ENCODE measurements around the gene NLGN1.

NLGN1 gene

GRCh38 chr3:173933113-173933512 lies 535.6 kb downstream of the NLGN1 start:
- TF ChIP-seq ZFX (IDR thresholded peaks at IDR 0.05; ENCODE audit: borderline replicate concordance) = no peak

GRCh38 chr3:173936316-173936715 lies 538.8 kb downstream of the NLGN1 start:
- TF ChIP-seq, protein P1, sequence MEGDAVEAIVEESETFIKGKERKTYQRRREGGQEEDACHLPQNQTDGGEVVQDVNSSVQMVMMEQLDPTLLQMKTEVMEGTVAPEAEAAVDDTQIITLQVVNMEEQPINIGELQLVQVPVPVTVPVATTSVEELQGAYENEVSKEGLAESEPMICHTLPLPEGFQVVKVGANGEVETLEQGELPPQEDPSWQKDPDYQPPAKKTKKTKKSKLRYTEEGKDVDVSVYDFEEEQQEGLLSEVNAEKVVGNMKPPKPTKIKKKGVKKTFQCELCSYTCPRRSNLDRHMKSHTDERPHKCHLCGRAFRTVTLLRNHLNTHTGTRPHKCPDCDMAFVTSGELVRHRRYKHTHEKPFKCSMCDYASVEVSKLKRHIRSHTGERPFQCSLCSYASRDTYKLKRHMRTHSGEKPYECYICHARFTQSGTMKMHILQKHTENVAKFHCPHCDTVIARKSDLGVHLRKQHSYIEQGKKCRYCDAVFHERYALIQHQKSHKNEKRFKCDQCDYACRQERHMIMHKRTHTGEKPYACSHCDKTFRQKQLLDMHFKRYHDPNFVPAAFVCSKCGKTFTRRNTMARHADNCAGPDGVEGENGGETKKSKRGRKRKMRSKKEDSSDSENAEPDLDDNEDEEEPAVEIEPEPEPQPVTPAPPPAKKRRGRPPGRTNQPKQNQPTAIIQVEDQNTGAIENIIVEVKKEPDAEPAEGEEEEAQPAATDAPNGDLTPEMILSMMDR (IDR thresholded peaks at IDR 0.05) = no peak
- no peak for TF ChIP-seq ZFX (IDR thresholded peaks at IDR 0.05; ENCODE audit: borderline replicate concordance)
- no peak overlapping the region for H3K27ac ChIP-seq

More at GRCh38 chr3:173933113-173933512, 535.6 kb downstream of the NLGN1 start:
- H3K27ac ChIP-seq = no peak overlapping the region; the same call in 1 of the 2 replicates

GRCh38 chr3:173938159-173938558 lies 540.6 kb downstream of the NLGN1 start:
- TF ChIP-seq ZFX (IDR thresholded peaks at IDR 0.05; ENCODE audit: borderline replicate concordance) = no peak
- H3K27ac ChIP-seq = peak overlapping the region; percentile 58

DNA sequence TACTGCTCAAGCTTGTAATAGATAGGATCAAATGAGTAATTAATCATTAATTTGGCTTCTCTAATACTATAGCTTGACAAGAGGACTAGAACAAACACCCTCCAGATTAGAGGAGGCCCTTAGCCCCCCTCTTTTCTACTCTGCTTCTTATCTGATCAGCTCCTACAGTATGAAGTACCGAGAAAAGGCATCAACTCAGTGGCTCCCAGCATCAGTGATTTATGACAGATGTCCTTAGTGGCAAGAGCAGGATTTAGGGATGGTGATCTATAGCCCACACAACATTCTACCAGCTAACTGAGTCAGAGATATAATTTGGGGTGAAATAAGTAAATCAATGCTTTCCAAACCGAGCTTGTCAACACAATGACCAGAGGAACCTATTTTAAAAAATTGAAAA lies 541.1 kb downstream of the NLGN1 start:
- TF ChIP-seq ZFX (IDR thresholded peaks at IDR 0.05; ENCODE audit: borderline replicate concordance) = no peak
- TF ChIP-seq, protein P1 (IDR thresholded peaks at IDR 0.05) = no peak
- H3K27ac ChIP-seq = peak overlapping the region; percentile 58

DNA sequence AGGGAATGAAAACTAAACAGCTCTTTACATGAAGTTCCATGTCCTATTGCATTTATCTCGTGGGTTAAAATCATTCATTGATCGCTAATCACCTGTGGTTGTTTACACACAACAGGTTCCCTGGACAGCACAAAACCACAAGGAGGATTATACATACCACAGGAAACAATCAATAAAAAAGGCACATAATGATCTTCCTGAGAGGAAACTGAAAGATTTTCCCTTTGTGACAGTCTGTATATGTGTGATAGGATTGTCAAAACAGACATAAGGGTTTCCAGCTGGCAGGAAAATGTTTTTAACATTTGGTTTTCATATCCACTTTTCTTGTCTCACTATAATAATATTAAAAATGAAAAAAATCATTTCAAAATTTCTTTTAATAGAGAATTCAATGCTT lies 541.8 kb downstream of the NLGN1 start:
- H3K27ac ChIP-seq = peak overlapping the region; percentile 58; the same call in 1 of the 2 replicates

DNA sequence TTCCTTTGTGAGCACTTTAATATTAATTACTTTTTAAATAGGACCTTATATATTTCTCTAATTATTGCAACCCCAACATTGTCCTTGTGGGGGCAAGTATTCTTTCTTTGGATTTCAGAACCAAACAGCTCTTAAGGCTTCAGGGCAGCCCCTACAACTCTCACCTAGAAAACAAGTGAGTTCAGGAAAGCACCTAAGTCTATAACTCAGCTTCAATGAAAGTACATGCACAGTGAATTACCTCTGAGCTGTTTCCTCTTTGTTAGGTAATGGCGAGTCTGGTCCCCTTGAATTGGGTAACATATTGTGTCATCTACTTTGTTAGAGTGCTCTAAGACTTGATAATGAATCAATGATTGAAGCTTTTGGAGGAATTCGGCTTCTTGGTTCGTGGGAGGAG lies 545.7 kb downstream of the NLGN1 start:
- TF ChIP-seq ZFX (IDR thresholded peaks at IDR 0.05; ENCODE audit: borderline replicate concordance) = no peak
- TF ChIP-seq, protein P1 (IDR thresholded peaks at IDR 0.05) = no peak
- no peak overlapping the region for H3K27ac ChIP-seq

More for the DNA sequence above, 541.8 kb downstream of the NLGN1 start:
- TF ChIP-seq ZFX (IDR thresholded peaks at IDR 0.05; ENCODE audit: borderline replicate concordance) = no peak
- TF ChIP-seq, protein P1 (IDR thresholded peaks at IDR 0.05) = no peak

GRCh38 chr3:173945170-173945569 lies 547.6 kb downstream of the NLGN1 start:
- TF ChIP-seq, protein P1 (IDR thresholded peaks at IDR 0.05) = no peak
- TF ChIP-seq ZFX (IDR thresholded peaks at IDR 0.05; ENCODE audit: borderline replicate concordance) = no peak

DNA sequence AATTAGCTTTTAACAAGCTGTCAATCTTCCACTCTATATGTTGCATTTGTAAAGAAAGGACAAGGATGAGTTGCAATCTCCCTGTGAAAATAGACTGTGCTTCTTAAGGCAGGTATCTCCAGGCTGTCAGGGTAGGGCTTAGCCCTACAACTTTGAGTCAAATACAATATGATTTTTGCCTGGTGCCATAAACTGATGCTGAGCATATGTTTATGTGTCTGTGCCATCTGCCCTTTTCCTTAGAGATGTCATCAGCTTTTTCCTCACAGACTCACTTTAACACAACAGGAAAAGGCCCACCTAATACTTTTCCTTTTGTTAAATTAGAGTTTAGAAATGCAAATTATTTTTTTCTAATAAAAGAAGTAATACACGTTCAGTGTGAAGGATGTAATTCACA lies 548.3 kb downstream of the NLGN1 start:
- TF ChIP-seq, protein P1 (IDR thresholded peaks at IDR 0.05) = no peak
- no peak for TF ChIP-seq ZFX (IDR thresholded peaks at IDR 0.05; ENCODE audit: borderline replicate concordance)
- no peak overlapping the region for H3K27ac ChIP-seq

More at GRCh38 chr3:173945170-173945569, 547.6 kb downstream of the NLGN1 start:
- no peak overlapping the region for H3K27ac ChIP-seq
